OCI-LY7 (cell line): ENCODE results near the gene DNM2.

ENCODE experiments used
- EZH2phosphoT487 ChIP-seq: fragments of 200-600 bp; sonication (generic); IDR thresholded peaks from 2 replicates; pipeline ENCODE4 v1.6.1; 2018; ENCODE audit warnings: low read depth, borderline replicate concordance, mild to moderate bottlenecking, mixed run types, antibody characterized with exemption, low read length, moderate library complexity, mixed read lengths
- TF ChIP-seq, protein P1 (sequence below): fragments of 200-600 bp; sonication (generic); conservative IDR thresholded peaks from 2 replicates; pipeline ENCODE4 v1.5.1; 2014; ENCODE audit warnings: mild to moderate bottlenecking, antibody characterized with exemption, low read length, moderate library complexity, mixed read lengths

DNA sequence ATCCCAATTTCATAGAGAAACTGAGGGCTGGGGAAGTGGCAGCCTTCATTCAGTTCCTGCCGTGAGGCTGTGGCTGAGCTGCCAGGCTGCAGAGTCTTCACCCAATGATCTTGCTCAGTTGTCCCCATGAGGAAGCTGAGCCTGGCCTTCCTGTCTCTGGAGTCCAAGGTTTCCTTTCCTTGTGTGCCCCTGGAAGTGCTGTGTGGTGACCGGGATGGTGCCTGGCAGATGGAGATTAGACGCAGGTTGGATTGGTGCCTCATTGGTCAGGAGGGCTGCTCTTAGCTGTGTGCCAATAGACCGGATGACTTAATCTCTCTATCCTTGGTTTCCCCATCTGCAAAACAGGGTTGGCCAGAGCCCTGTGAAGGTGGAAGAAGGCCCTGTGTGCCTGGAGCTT lies 24.6 kb downstream of the DNM2 start:
- TF ChIP-seq, protein P1, sequence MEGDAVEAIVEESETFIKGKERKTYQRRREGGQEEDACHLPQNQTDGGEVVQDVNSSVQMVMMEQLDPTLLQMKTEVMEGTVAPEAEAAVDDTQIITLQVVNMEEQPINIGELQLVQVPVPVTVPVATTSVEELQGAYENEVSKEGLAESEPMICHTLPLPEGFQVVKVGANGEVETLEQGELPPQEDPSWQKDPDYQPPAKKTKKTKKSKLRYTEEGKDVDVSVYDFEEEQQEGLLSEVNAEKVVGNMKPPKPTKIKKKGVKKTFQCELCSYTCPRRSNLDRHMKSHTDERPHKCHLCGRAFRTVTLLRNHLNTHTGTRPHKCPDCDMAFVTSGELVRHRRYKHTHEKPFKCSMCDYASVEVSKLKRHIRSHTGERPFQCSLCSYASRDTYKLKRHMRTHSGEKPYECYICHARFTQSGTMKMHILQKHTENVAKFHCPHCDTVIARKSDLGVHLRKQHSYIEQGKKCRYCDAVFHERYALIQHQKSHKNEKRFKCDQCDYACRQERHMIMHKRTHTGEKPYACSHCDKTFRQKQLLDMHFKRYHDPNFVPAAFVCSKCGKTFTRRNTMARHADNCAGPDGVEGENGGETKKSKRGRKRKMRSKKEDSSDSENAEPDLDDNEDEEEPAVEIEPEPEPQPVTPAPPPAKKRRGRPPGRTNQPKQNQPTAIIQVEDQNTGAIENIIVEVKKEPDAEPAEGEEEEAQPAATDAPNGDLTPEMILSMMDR = no peak
- TF ChIP-seq EZH2phosphoT487 = no peak
